Activated effector memory CD4-positive, alpha-beta T cell treated with Interleukin-2 at 50 U/mL for 16 hours (primary cell): ENCODE results near the gene KRT28.
"Not testable (repeated sequence)": the region's sequence is repeated elsewhere in the genome, so short reads cannot be mapped to it uniquely, and the experiment has no call there.

Experiments used
- DNase-seq: peaks from one replicate; pipeline ENCODE4 v3.0.0-alpha.2; 2020

Gene KRT28

DNA sequence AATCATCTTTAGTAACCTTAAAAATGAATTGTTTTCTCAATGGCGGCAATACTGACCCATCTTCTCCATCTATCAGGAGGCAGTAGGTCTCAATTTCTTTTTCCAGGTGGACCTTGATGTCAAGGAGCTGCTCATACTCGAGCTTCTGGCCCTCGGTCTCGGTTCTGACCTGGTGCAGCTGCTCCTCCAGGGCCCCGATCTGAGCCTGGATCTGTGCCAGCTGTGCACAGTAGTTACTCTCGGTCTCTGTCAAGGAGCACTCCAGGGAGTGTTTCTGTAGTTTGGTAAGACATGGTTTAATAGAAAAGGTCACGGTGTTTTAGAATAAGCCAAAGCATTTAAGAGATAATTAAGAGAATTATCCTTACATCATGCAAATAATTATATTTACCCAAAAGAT is 22.3 kb downstream of the KRT28 start:
- DNase-seq = no peak

- no peak for DNase-seq
Observed at GRCh38 chr17:40775945-40776344, 23.8 kb downstream of the KRT28 start.

GRCh38 chr17:40772101-40772500 is 27.7 kb downstream of the KRT28 start, which contains the start of gene KRT26:
Gene KRT26 (minus strand): TSS chr17:40772201. CDS start chr17:40772113, 88 bp downstream.
- DNase-seq = no peak

GRCh38 chr17:40765657-40766056 is 34.1 kb downstream of the KRT28 start:
- no peak for DNase-seq

GRCh38 chr17:40763752-40764151 is 36.0 kb downstream of the KRT28 start:
- DNase-seq = no peak

- DNase-seq = no peak
Observed at GRCh38 chr17:40760105-40761016, 39.4 kb downstream of the KRT28 start.

- no peak for DNase-seq
Observed at GRCh38 chr17:40755231-40755630, 44.5 kb downstream of the KRT28 start, which contains the start of gene KRT25. Gene KRT25 (minus strand): TSS chr17:40755331. CDS start chr17:40755271, 60 bp downstream.

DNA sequence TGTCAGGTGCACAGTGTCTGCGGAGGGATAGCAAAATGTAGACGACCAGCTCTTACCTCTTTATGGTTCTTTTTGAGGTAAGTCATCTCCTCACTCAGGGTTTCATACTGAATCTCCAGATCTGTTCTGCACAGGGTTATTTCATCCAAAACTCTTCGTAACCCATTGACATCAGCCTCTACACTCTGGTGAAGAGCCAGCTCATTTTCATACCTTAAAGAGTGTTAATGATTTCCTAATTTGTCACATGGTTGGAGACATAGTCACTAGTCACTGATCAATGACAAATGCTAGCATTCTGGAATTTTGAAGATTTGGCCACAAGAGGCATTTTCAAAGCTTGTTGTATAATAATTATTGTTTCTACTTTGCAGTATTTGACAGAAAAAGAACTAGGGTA is 46.0 kb downstream of the KRT28 start:
- DNase-seq = no peak

DNA sequence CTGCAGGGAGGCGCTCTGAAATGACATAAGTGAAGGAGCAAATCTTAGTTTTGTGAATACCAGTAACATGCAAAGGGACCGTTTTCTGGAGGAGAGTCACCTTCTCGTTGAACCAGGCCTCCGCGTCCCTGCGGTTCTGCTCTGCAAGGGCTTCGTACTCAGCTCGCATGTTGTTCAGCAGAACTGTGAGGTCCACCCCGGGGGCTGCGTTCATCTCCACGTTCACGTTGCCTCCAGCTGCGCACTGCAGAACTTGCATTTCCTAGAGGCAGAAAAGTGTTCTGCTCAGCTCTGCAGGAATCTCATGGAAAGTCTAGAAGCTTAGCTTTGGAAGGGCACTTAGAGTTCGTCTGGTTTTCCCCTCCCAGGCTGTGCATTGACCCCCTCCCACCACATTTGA is 48.7 kb downstream of the KRT28 start:
- DNase-seq = no peak

DNA sequence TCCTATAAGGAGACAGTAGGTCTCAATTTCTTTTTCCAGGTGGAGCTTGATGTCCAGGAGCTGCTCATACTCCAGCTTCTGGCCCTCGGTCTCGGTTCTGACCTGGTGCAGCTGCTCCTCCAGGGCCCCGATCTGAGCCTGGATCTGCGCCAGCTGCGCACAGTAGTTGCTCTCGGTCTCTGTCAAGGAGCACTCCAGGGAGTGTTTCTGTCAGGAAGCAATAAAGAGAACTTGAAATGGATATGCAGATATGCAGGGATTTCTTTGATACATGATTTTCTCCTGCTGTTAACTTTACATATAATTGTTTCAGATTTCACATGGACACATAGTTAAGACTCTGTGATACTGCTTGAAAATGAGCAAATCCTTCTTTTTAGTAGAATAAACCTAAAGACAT is 49.4 kb downstream of the KRT28 start:
- no peak for DNase-seq

- DNase-seq = not testable (repeated sequence)
Observed at GRCh38 chr17:40748666-40749065, 51.1 kb downstream of the KRT28 start.
